Measurements from ENCODE around the gene MS4A15.

The MS4A15 gene

GRCh38 chr11:60762851-60763691 is 6.4 kb downstream of the MS4A15 start:
- Histone ChIP-seq H3K18ac (ENCODE audit: low read length) (no peak overlapping the region), H4K8ac (ENCODE audit: low read depth, low read length) (no peak overlapping the region), H3K9ac (ENCODE audit: low read depth, low read length, poor library complexity) (no peak overlapping the region), H3K4me3 (ENCODE audit: low read length in 2 of 2) (no peak overlapping the region), H4K91ac (ENCODE audit: low read depth, low read length, poor library complexity) (no peak overlapping the region), H3K4me1 (ENCODE audit: control insufficient read depth in 2 of 2, insufficient read depth in 1 of 2, low read depth in 1 of 2, low read length in 2 of 2) (peaks cover 0 to 2% of the 10 kb centered on the region in 2 donors), H3K9me3 (replicated peaks in 1 of 2; ENCODE audit: control insufficient read depth in 2 of 2, insufficient read depth in 1 of 2, low read depth in 1 of 2, low read length in 2 of 2) (no peaks in the 10 kb centered on the region), H2BK15ac (ENCODE audit: low read length) (no peak overlapping the region), H3K4ac (ENCODE audit: low read length) (no peak overlapping the region), H2AK5ac (ENCODE audit: low read depth, low read length) (no peak overlapping the region), H2BK120ac (ENCODE audit: low read depth, low read length) (no peak overlapping the region), H3K14ac (ENCODE audit: low read length) (no peak overlapping the region), H3K36me3 (replicated peaks in 1 of 2; ENCODE audit: control insufficient read depth in 2 of 2, insufficient read depth in 2 of 2, low read length in 2 of 2) (no peaks in the 10 kb centered on the region), H3K23ac (ENCODE audit: low read depth, low read length, poor library complexity) (no peak overlapping the region), H2BK5ac (ENCODE audit: low read length) (no peak overlapping the region), H2BK12ac (ENCODE audit: low read length) (no peak overlapping the region), H3K27ac (replicated peaks; ENCODE audit: low read length) (no peak overlapping the region), H3K27me3 (ENCODE audit: control insufficient read depth in 3 of 3, insufficient read depth in 3 of 3, low read depth in 1 of 3, low read length in 3 of 3) (peaks cover 0 to 3% (median 0%) of the 10 kb centered on the region in 3 experiments), H3K4me2 (ENCODE audit: insufficient read depth, low read length, poor library complexity, severe bottlenecking) (no peak overlapping the region), H2AFZ (ENCODE audit: low read length) (no peak overlapping the region), H3K79me1 (ENCODE audit: low read depth, low read length) (no peaks in the 10 kb centered on the region)
- DNase-seq (ENCODE audit: low spot score) = no peak
- WGBS, 2 donors (ENCODE audit: extremely low coverage in 2 of 2, insufficient read length in 2 of 2, insufficient replicate concordance in 1 of 2) = no CpG with 5 or more reads among the region's 11 CpGs

- H3K27me3 ChIP-seq (ENCODE audit: control insufficient read depth in 3 of 3, insufficient read depth in 3 of 3, low read depth in 1 of 3, low read length in 3 of 3) = peaks cover 0 to 7% (median 0%) of the 10 kb centered on the region in 3 experiments
- no peak overlapping the region for H2BK120ac ChIP-seq (ENCODE audit: low read depth, low read length)
- no peak overlapping the region for H3K4me3 ChIP-seq (ENCODE audit: low read length in 2 of 2)
- no peak for DNase-seq (ENCODE audit: low spot score)
- no peak overlapping the region for H3K23ac ChIP-seq (ENCODE audit: low read depth, low read length, poor library complexity)
- no peak overlapping the region for H2BK5ac ChIP-seq (ENCODE audit: low read length)
- no peak overlapping the region for H2AFZ ChIP-seq (ENCODE audit: low read length)
- H3K18ac ChIP-seq (ENCODE audit: low read length) = no peak overlapping the region
- no peak overlapping the region for H3K9ac ChIP-seq (ENCODE audit: low read depth, low read length, poor library complexity)
- no peak overlapping the region for H3K4me2 ChIP-seq (ENCODE audit: insufficient read depth, low read length, poor library complexity, severe bottlenecking)
- H3K36me3 ChIP-seq (replicated peaks in 1 of 2; ENCODE audit: control insufficient read depth in 2 of 2, insufficient read depth in 2 of 2, low read length in 2 of 2) = no peaks in the 10 kb centered on the region
- H3K14ac ChIP-seq (ENCODE audit: low read length) = no peak overlapping the region
- no peak overlapping the region for H4K91ac ChIP-seq (ENCODE audit: low read depth, low read length, poor library complexity)
- H4K8ac ChIP-seq (ENCODE audit: low read depth, low read length) = no peak overlapping the region
- H3K4ac ChIP-seq (ENCODE audit: low read length) = no peak overlapping the region
- H3K4me1 ChIP-seq (ENCODE audit: control insufficient read depth in 2 of 2, insufficient read depth in 1 of 2, low read depth in 1 of 2, low read length in 2 of 2) = peaks cover 0 to 2% of the 10 kb centered on the region in 2 donors
- no peak overlapping the region for H2BK15ac ChIP-seq (ENCODE audit: low read length)
- no peak overlapping the region for H3K27ac ChIP-seq (replicated peaks; ENCODE audit: low read length)
- H3K79me1 ChIP-seq (ENCODE audit: low read depth, low read length) = no peaks in the 10 kb centered on the region
- no peak overlapping the region for H2AK5ac ChIP-seq (ENCODE audit: low read depth, low read length)
- H3K9me3 ChIP-seq (replicated peaks in 1 of 2; ENCODE audit: control insufficient read depth in 2 of 2, insufficient read depth in 1 of 2, low read depth in 1 of 2, low read length in 2 of 2) = no peaks in the 10 kb centered on the region
- H2BK12ac ChIP-seq (ENCODE audit: low read length) = no peak overlapping the region
- no CpG with 5 or more reads among the region's 11 CpGs for WGBS, 2 donors (ENCODE audit: extremely low coverage in 2 of 2, insufficient read length in 2 of 2, insufficient replicate concordance in 1 of 2)
Observed at GRCh38 chr11:60763692-60764369, 7.2 kb downstream of the MS4A15 start.

- Histone ChIP-seq H3K27me3 (ENCODE audit: control insufficient read depth in 3 of 3, insufficient read depth in 3 of 3, low read depth in 1 of 3, low read length in 3 of 3) (peaks cover 0 to 7% (median 0%) of the 10 kb centered on the region in 3 experiments), H3K4ac (ENCODE audit: low read length) (no peak overlapping the region), H3K4me2 (ENCODE audit: insufficient read depth, low read length, poor library complexity, severe bottlenecking) (no peak overlapping the region), H3K18ac (ENCODE audit: low read length) (no peak overlapping the region), H3K23ac (ENCODE audit: low read depth, low read length, poor library complexity) (no peak overlapping the region), H3K14ac (ENCODE audit: low read length) (no peak overlapping the region), H3K9me3 (replicated peaks in 1 of 2; ENCODE audit: control insufficient read depth in 2 of 2, insufficient read depth in 1 of 2, low read depth in 1 of 2, low read length in 2 of 2) (no peaks in the 10 kb centered on the region), H3K4me1 (ENCODE audit: control insufficient read depth in 2 of 2, insufficient read depth in 1 of 2, low read depth in 1 of 2, low read length in 2 of 2) (peaks cover 0 to 2% of the 10 kb centered on the region in 2 donors), H2AK5ac (ENCODE audit: low read depth, low read length) (no peak overlapping the region), H3K36me3 (replicated peaks in 1 of 2; ENCODE audit: control insufficient read depth in 2 of 2, insufficient read depth in 2 of 2, low read length in 2 of 2) (no peaks in the 10 kb centered on the region), H3K27ac (replicated peaks; ENCODE audit: low read length) (no peak overlapping the region), H2BK12ac (ENCODE audit: low read length) (no peak overlapping the region), H3K79me1 (ENCODE audit: low read depth, low read length) (no peaks in the 10 kb centered on the region), H3K9ac (ENCODE audit: low read depth, low read length, poor library complexity) (no peak overlapping the region), H2BK15ac (ENCODE audit: low read length) (no peak overlapping the region), H2AFZ (ENCODE audit: low read length) (no peak overlapping the region), H3K4me3 (ENCODE audit: low read length in 2 of 2) (no peak overlapping the region), H2BK5ac (ENCODE audit: low read length) (no peak overlapping the region), H4K8ac (ENCODE audit: low read depth, low read length) (no peak overlapping the region), H2BK120ac (ENCODE audit: low read depth, low read length) (no peak overlapping the region), H4K91ac (ENCODE audit: low read depth, low read length, poor library complexity) (no peak overlapping the region)
- WGBS, 2 donors (ENCODE audit: extremely low coverage in 2 of 2, insufficient read length in 2 of 2, insufficient replicate concordance in 1 of 2) = no CpG with 5 or more reads among the region's 1 CpG
- no peak for DNase-seq (ENCODE audit: low spot score)
Observed at GRCh38 chr11:60764879-60765278, 8.2 kb downstream of the MS4A15 start.

GRCh38 chr11:60765355-60765754 is 8.7 kb downstream of the MS4A15 start:
- peaks cover 0 to 2% of the 10 kb centered on the region in 2 donors for H3K4me1 ChIP-seq (ENCODE audit: control insufficient read depth in 2 of 2, insufficient read depth in 1 of 2, low read depth in 1 of 2, low read length in 2 of 2)
- no peak overlapping the region for H3K27ac ChIP-seq (replicated peaks; ENCODE audit: low read length)
- no peak overlapping the region for H3K23ac ChIP-seq (ENCODE audit: low read depth, low read length, poor library complexity)
- no peak overlapping the region for H3K4ac ChIP-seq (ENCODE audit: low read length)
- H4K8ac ChIP-seq (ENCODE audit: low read depth, low read length) = no peak overlapping the region
- no peaks in the 10 kb centered on the region for H3K79me1 ChIP-seq (ENCODE audit: low read depth, low read length)
- no peak overlapping the region for H3K14ac ChIP-seq (ENCODE audit: low read length)
- H4K91ac ChIP-seq (ENCODE audit: low read depth, low read length, poor library complexity) = no peak overlapping the region
- no peaks in the 10 kb centered on the region for H3K9me3 ChIP-seq (replicated peaks in 1 of 2; ENCODE audit: control insufficient read depth in 2 of 2, insufficient read depth in 1 of 2, low read depth in 1 of 2, low read length in 2 of 2)
- no peak overlapping the region for H2BK120ac ChIP-seq (ENCODE audit: low read depth, low read length)
- no peak overlapping the region for H2AFZ ChIP-seq (ENCODE audit: low read length)
- no peak overlapping the region for H2BK15ac ChIP-seq (ENCODE audit: low read length)
- H3K4me2 ChIP-seq (ENCODE audit: insufficient read depth, low read length, poor library complexity, severe bottlenecking) = no peak overlapping the region
- WGBS, 2 donors (ENCODE audit: extremely low coverage in 2 of 2, insufficient read length in 2 of 2, insufficient replicate concordance in 1 of 2) = no CpG with 5 or more reads among the region's 5 CpGs
- H3K18ac ChIP-seq (ENCODE audit: low read length) = no peak overlapping the region
- H2BK12ac ChIP-seq (ENCODE audit: low read length) = no peak overlapping the region
- no peak overlapping the region for H2AK5ac ChIP-seq (ENCODE audit: low read depth, low read length)
- no peak overlapping the region for H3K9ac ChIP-seq (ENCODE audit: low read depth, low read length, poor library complexity)
- no peak overlapping the region for H2BK5ac ChIP-seq (ENCODE audit: low read length)
- H3K4me3 ChIP-seq (ENCODE audit: low read length in 2 of 2) = no peak overlapping the region
- H3K27me3 ChIP-seq (ENCODE audit: control insufficient read depth in 3 of 3, insufficient read depth in 3 of 3, low read depth in 1 of 3, low read length in 3 of 3) = peaks cover 0 to 7% (median 0%) of the 10 kb centered on the region in 3 experiments
- DNase-seq (ENCODE audit: low spot score) = no peak
- H3K36me3 ChIP-seq (replicated peaks in 1 of 2; ENCODE audit: control insufficient read depth in 2 of 2, insufficient read depth in 2 of 2, low read length in 2 of 2) = no peaks in the 10 kb centered on the region

Data from neuronal stem cell (in vitro differentiated cells).